SH-SY5Y (cell line): ENCODE measurements around the gene APOC1.

Experiments used
- GATA2 ChIP-seq: IDR thresholded peaks from 2 replicates; pipeline ENCODE4 v1.6.1; 2011; ENCODE audit warnings: mild to moderate bottlenecking, low read depth, low read length
- GATA3 ChIP-seq: IDR thresholded peaks from 2 replicates; pipeline ENCODE4 v1.6.1; 2011; ENCODE audit warnings: low read depth, mild to moderate bottlenecking, low read length, moderate library complexity

DNA sequence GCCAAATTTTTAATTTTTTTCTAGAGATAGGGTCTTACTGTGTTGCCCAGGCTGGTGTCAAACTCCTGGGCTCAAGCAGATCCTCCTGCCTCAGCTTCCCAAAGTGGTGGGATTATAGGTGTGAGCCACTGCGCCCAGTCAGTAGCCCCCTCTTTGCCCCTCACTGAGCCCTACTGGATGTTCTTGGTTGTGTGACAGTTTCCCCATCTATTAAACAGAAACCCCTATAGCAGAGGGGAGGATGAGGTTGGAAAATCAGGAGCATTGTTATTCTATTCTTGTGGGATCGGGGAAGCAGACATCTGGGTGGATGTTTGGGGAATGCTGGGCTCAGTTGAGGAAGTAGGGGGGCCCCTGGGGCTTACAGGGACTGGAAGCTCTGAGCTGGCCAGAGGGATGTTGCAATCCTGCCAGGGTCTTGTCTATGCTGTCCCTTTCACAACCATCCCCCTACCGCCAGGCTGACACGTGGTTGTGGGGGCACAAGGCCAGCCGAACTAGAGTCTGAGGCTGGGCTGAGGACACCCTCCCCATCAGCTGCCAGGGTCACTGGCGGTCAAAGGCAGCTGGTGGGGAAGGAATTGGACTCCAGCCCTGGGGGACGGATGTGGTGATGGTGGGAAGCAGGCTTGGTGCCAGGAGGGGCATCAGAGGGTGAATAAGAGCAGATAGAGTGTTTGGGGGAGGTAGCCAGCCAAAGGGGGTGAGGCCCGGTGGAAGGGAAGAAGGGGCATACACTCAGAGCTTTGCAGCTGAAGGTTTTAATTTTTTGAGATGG, 10.9 kb downstream of the APOC1 start:
- TF ChIP-seq GATA2 (no peak), GATA3 (no peak)
